Lung (tissue), 12 donors: ENCODE results near the gene NUP160. TPM values are rescaled to one million over a fixed set of nuclear protein-coding genes. Genes with fewer than 3 reads are reported as not detected.
A peak's percentile ranks its signal among the peaks of the same experiment; 100 is the strongest.
"Not testable (repeated sequence)": the region's sequence is repeated elsewhere in the genome, so short reads cannot be mapped to it uniquely, and the experiment has no call there.

Experiments used
- ATAC-seq: fragments of 200-7000 bp; cut with Tn5 transposase; one replicate; pipeline ENCODE4 v1.9.1; 2020; ENCODE audit warnings: moderate number of reproducible peaks; ENCODE audit not compliant: insufficient read depth, low FRiP score
- DNase-seq, 3 donors: peaks; one replicate each; pipeline ENCODE4 v3.0.0-alpha.2; 2013 to 2017
- H3K27ac ChIP-seq, 2 donors: one replicate each; pipeline ENCODE4 v1.5.1; 2013; ENCODE audit warnings: mild to moderate bottlenecking in 2 of 2, moderate library complexity in 2 of 2, control low read depth in 1 of 2, inconsistent platforms in 1 of 2, low read depth in 1 of 2, low read length in 1 of 2
- H3K27me3 ChIP-seq, 3 donors: one replicate each; pipeline ENCODE4 v1.5.1; 2013; ENCODE audit warnings: low read length in 2 of 3; ENCODE audit not compliant: control insufficient read depth in 3 of 3, insufficient read depth in 3 of 3
- H3K36me3 ChIP-seq, 4 donors: one replicate each; pipeline ENCODE4 v1.5.1; 2013; ENCODE audit warnings: low read length in 4 of 4, mild to moderate bottlenecking in 1 of 4, moderate library complexity in 1 of 4; ENCODE audit not compliant: control insufficient read depth in 4 of 4, insufficient read depth in 4 of 4
- H3K4me1 ChIP-seq, 5 donors: one replicate each; pipeline ENCODE4 v1.5.1; 2013; ENCODE audit warnings: low read length in 5 of 5, mild to moderate bottlenecking in 2 of 5, moderate library complexity in 1 of 5; ENCODE audit not compliant: control insufficient read depth in 5 of 5, insufficient read depth in 5 of 5
- H3K4me3 ChIP-seq: one replicate; pipeline ENCODE4 v1.5.1; 2013; ENCODE audit warnings: mild to moderate bottlenecking, control low read depth, moderate library complexity
- H3K9ac ChIP-seq, 2 donors: one replicate each; pipeline ENCODE4 v1.5.1; 2013; ENCODE audit warnings: low read length in 2 of 2, control low read depth in 1 of 2; ENCODE audit not compliant: insufficient read depth in 1 of 2
- H3K9me3 ChIP-seq, 4 donors: one replicate each; pipeline ENCODE4 v1.5.1; 2013; ENCODE audit warnings: low read length in 3 of 4, mild to moderate bottlenecking in 1 of 4, moderate library complexity in 1 of 4; ENCODE audit not compliant: control insufficient read depth in 4 of 4, insufficient read depth in 3 of 4
- WGBS, 2 donors: extraction: QIAGEN DNeasy Blood & Tissue Kit; methylation state at CpG; one replicate each; pipeline ENCODE4 v1.1.7; 2013; 5-methylcytosine and 5-hydroxymethylcytosine counted together
- polyA plus RNA-seq, 2 donors: library from polyadenylated mRNA; stranded (reverse); fragments of 200-250 nt; gene quantifications; one replicate each; pipeline ENCODE4 v1.2.1, GENCODE V29; 2013
- total RNA-seq, 2 donors: library from RNA; depleted of rRNA in 1 of 2; stranded (reverse); fragments of >200 nt in 1 of 2; gene quantifications; one replicate each; pipeline ENCODE4 v1.2.1, GENCODE V29; 2014 to 2021
- TF ChIP-seq, protein P1 (sequence below): IDR thresholded peaks from 2 replicates; pipeline ENCODE4 v1.5.1; 2012; ENCODE audit warnings: mild to moderate bottlenecking; ENCODE audit errors: control extremely low read depth, extremely low read depth
- donor health status: control.
- donor health status: control.
- donor health status: Bipolar disorder and iron deficiency.
- donor health status: healthy.
- donor health status: DM: yes; HTN: yes; CAD: no.

Gene NUP160
- total and polyA plus RNA-seq, 4 donors, result 15.8 to 94.1 (median 26.8) TPM

DNA sequence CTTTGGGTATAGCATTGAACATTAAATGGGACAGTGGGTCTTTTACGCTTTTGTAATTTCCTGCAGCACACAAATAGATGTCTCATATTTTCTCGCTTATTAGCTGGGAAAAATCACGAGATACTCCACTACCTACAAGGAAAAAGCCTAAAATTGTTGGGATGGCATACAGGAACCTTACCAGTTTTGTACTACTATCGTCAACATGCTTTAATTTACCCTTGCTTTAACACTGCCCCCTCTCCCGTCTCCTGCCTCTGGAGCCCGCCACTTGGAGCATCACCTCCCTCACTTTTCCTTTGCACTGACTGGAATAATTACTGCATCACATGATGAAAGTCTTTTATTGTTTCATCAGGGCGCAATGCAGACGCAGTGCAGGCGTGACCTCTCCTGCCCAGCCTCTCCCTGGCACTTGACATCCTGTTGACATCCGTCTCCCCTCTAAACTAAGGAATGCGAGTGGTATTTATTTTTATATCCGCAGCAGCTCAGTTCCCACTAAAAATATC, 80.0 kb downstream of the NUP160 start:
- WGBS, 2 donors, result 1 to 2% methylated on average over 12 of the region's 12 CpGs
- H3K4me1 ChIP-seq, result peaks cover 0 to 20% (median 3%) of the 10 kb centered on the region in 5 donors
- H3K27ac ChIP-seq, result peak overlapping the region; percentile 97 to 99
- H3K27me3 ChIP-seq, result no peaks in the 10 kb centered on the region
- H3K9ac ChIP-seq, result peak overlapping the region; percentile 96 to 97
- TF ChIP-seq, protein P1, sequence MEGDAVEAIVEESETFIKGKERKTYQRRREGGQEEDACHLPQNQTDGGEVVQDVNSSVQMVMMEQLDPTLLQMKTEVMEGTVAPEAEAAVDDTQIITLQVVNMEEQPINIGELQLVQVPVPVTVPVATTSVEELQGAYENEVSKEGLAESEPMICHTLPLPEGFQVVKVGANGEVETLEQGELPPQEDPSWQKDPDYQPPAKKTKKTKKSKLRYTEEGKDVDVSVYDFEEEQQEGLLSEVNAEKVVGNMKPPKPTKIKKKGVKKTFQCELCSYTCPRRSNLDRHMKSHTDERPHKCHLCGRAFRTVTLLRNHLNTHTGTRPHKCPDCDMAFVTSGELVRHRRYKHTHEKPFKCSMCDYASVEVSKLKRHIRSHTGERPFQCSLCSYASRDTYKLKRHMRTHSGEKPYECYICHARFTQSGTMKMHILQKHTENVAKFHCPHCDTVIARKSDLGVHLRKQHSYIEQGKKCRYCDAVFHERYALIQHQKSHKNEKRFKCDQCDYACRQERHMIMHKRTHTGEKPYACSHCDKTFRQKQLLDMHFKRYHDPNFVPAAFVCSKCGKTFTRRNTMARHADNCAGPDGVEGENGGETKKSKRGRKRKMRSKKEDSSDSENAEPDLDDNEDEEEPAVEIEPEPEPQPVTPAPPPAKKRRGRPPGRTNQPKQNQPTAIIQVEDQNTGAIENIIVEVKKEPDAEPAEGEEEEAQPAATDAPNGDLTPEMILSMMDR, result no peak
- peak; percentile 83 to 91 (median 83) for DNase-seq
- no peak for ATAC-seq
- no peaks in the 10 kb centered on the region for H3K9me3 ChIP-seq
- no peak overlapping the region for H3K4me3 ChIP-seq
- peaks cover 6 to 21% (median 10%) of the 10 kb centered on the region in 4 donors for H3K36me3 ChIP-seq

DNA sequence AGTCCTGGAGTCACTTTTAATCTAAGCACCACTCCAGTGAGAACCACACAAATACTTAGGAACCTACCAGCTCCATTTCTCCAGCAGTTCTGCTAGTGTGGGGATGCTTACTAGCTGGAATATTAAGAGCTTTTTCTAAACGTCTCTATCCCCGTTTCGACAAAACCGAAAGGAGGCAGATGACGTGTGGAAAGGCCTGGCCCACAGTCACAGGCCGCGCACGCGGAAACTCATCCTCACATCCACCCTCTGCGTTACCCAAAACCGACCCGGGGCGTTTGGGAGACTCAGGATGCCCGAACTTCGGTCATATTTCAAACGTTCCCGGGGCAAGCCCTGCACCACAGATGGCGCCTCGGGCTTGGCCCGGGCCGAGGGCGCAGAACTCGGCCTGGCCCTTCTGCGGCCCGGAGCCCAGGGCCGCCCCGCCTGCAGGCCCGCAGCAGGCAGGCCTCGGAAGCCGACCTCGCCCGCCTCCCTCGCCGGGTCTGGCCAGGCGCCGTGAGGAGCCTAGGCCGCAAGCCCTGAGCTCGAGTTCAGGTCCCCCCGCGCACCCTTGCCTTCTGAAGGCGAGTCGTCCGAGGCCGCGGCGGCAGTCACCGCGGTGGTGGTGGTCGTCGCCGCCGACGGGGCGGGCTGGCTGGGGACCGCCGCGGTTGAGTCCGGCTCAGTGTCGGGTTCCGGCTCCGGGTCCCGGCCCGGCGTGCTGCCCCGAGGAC, 81.5 kb downstream of the NUP160 start:
- H3K4me3 ChIP-seq, result peak overlapping the region; percentile 89
- ATAC-seq (peak; percentile 39), DNase-seq (peak; percentile 71 to 84 (median 83))
- no peaks in the 10 kb centered on the region for H3K27me3 ChIP-seq
- peak overlapping the region; percentile 98 to 100 for H3K27ac ChIP-seq
- H3K9ac ChIP-seq, result peak overlapping the region; percentile 96 to 100
- H3K9me3 ChIP-seq, result no peaks in the 10 kb centered on the region
- 0% methylated on average over 55 to 65 of the region's 65 CpGs for WGBS, 2 donors
- peaks cover 0 to 20% (median 3%) of the 10 kb centered on the region in 5 donors for H3K4me1 ChIP-seq
- TF ChIP-seq, protein P1, result no peak
- H3K36me3 ChIP-seq, result peaks cover 7 to 33% (median 18%) of the 10 kb centered on the region in 4 donors

DNA sequence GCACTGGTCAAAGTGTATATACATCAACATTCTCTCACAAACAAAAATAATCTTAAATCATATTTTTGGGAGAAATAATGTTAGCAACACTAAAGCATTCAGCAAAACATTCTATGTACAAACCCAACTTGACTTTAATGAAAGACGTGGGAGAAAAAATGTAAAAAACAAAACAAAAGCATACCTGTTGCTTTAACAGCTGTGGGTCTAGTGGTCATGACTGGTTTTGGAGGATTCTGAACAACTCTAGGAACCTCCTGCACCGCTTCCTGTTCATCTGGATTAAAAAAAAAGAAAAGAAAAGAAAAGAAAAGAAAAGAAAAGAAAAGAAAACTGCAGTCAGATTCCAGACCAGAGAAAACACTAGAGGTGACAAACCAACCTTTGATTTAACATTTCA, 83.1 kb downstream of the NUP160 start:
- Histone ChIP-seq H3K36me3 (peaks cover 13 to 33% (median 23%) of the 10 kb centered on the region in 4 donors), H3K9me3 (no peaks in the 10 kb centered on the region), H3K27ac (no peak overlapping the region), H3K4me3 (no peak overlapping the region), H3K27me3 (no peaks in the 10 kb centered on the region), H3K4me1 (peaks cover 0 to 20% (median 3%) of the 10 kb centered on the region in 5 donors), H3K9ac (peak overlapping the region in 1 of 2 donors; percentile 53)
- DNase-seq (no peak), ATAC-seq (no peak)
- TF ChIP-seq, protein P1, result no peak
- WGBS, 2 donors, result 75 to 77% methylated on average over 2 of the region's 2 CpGs

DNA sequence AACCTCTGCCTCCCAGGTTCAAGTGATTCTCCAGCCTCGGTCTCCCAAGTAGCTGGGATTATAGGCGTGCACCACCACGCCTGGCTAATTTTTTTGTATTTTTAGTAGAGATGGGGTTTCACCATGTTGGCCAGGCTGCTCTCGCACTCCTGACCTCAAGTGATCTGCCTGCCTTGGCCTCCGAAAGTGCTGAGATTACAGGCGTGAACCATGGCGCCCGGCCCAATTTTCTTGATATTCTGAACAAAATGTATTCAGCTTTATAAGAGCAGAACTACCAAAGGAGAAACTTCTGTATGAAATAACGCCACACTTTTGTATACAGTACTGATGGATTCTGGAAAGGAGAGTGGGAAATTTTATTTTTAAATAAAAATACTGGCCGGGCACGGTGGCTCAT, 88.9 kb downstream of the NUP160 start:
- not testable (repeated sequence) for H3K4me1 ChIP-seq, H3K27me3 ChIP-seq, H3K9me3 ChIP-seq, DNase-seq, H3K9ac ChIP-seq, H3K4me3 ChIP-seq, ATAC-seq, H3K27ac ChIP-seq
- peaks cover 31 to 42% (median 36%) of the 10 kb centered on the region in 4 donors for H3K36me3 ChIP-seq
- 91 to 92% methylated on average over 11 of the region's 11 CpGs for WGBS, 2 donors
